HG03159 (cell line): ENCODE results near the gene AGXT.

Source experiments
- ATAC-seq: cut with Tn5 transposase; IDR thresholded peaks from one replicate; pipeline ENCODE4 v1.9.1; 2021; ENCODE audit warnings: mild to moderate bottlenecking, moderate library complexity; ENCODE audit not compliant: unreplicated experiment

Gene AGXT

DNA sequence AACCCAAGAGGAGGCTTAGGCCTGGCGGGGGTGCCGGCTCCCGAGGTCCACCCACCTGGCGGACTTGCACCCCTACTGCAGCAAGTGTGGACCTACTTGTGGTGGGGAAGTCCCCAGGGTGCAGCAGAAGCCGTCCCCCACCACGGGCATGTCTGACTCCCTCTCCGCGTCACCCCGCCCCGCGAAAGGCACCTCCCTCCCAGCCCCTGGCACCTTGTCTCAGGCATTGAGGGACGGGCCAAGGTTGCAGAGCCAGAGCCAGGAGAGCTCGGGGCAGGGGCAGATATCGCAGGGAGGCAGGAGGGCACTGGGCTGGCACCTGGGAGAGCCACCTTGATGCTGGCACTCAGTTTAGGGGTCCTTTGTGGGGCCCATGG is 56.6 kb downstream of the AGXT start:
- no peak for ATAC-seq

DNA sequence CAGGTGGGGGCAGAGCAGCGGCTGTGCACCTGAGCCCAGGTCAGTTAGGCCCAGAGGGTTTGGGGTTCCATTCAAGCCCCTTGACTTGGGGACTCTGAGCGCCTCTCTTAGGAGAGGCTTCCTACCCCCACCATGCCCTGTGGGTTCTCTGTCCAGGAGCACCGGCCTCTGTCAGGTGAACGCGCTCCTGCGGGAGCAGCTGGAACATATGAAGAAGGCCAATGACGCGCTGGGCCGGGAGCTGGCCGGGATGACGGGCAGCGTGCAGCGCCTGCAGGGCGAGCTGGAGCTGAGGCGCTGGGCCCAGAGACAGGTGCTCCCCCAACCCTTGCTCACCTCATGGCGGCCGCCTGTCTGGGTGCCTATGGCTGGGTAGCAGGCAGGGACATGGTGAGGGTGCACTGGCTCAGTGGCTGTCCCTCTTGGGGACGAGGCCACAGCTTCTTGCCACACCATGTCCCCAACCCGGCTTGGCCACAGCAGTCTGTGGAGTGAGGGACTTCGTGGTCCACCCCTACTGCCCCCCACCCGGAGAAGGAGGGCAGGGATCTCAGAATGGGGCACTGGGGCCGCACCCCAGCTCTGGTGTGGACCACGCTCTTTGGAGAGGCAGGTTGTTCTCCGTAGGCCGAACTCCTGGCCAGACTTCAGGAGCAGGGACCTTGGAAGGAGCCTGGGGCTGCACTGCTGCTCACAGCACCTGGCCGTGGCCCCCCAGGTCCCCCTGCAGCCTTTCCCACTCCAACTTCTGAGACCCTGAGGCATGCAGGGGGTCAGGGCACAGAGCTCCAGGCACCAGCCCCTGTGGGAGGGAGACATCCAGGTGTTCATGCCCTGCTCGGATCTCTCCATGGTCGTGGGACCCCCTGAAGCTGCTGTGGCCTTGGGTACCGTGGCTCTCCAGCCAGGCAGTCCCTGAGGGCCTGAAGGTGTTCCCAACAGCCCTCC is 57.2 kb downstream of the AGXT start:
- no peak for ATAC-seq

DNA sequence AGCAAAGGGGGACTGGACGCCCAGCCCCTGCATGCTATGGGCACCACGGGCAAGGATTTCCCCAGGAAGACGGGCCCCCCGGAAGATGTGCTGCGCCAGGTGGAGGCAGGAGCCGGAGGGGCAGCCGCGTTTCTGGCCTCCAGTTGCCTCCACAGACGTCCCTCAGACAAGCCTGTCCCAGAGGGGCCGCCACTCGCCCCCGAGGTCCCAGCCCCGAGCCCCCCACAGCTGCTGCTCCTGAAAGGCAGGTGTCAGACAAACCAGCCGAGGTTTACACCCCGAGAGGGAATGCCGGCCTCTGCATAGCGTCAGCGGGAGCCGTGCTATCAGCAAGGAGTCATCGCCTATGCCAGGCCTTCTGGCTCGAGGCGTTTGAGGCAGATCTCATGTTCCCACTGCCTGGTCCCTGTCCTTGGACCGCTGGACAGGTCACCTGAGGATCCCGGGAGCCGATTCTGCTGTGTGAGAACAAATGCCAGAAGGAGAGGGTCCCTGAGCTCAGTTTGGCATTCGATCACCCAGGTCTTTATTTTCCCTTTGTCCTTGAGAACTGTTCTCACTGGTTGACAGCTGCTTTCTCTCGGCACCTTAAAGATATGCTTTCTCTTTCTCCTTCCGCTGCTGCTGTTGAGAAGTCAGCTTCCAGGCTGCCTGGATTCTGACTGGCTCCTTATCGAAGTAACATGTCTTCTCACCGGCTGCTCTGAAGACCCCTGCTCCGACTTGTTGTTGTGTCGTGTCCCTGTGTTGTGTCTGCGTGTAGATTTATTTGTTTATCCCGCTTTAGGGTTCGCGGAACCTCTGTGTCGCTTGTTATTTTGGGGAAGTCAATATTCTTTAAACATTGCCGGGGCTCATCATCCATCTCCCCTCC is 58.1 kb downstream of the AGXT start:
- ATAC-seq = no peak

DNA sequence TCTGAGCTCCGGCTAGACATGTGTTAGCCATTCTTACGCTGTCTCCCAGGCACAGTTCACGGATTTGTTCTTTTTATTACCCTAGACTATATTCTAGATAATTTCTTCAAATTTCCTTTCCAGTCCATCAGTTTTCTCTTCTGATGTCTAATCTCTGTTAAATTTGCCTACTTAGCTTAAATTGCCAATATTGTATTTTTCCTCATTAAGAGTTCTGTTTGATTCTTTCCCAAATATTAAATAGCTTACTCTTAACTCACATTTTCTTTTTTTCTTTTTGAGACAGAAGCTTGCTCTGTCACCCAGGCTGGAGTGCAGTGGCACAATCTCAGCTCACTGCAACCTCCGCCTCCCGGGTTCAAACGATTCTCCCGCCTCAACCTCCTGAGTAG is 58.8 kb downstream of the AGXT start:
- no peak for ATAC-seq

DNA sequence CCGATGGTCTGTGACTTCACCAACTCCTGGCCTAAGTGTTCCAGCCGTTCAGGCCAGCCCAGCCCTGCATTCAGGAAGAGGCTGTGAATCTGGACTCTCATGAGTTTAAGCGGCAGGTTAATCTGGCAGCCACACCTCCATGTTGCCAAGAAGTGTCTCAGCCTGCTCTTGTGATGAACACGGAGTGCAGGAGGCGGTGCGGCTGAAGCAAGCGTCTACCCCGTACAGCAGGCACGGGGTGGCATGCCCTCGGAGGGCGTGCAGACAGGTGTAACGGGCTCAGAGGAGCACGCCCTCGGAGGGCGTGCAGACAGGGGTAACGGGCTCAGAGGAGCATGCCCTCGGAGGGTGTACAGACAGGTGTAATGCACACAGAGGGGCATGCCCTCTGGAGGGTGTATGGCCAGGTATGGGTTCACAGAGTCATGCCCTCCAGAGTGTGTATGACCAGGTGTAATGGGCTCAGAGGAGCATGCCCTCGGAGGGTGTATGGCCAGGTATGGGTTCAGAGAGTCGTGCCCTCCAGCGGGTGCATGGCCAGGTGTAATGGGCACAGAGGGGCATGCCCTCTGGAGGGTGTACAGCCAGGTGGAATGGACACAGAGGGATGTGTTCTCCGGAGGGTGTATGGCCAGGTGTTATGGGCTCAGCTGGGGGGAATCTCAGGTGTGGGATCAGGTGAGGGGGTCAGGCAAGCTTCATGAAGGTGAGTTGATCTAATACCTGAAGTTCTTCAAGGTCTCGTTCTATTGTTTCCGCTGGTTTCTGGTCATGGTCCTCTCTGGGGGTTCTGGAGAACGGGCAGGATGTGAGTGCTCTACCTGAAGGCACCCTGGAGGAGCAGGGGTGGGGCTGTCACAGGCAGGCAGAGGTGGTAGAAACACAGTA is 60.1 kb downstream of the AGXT start:
- ATAC-seq = no peak

DNA sequence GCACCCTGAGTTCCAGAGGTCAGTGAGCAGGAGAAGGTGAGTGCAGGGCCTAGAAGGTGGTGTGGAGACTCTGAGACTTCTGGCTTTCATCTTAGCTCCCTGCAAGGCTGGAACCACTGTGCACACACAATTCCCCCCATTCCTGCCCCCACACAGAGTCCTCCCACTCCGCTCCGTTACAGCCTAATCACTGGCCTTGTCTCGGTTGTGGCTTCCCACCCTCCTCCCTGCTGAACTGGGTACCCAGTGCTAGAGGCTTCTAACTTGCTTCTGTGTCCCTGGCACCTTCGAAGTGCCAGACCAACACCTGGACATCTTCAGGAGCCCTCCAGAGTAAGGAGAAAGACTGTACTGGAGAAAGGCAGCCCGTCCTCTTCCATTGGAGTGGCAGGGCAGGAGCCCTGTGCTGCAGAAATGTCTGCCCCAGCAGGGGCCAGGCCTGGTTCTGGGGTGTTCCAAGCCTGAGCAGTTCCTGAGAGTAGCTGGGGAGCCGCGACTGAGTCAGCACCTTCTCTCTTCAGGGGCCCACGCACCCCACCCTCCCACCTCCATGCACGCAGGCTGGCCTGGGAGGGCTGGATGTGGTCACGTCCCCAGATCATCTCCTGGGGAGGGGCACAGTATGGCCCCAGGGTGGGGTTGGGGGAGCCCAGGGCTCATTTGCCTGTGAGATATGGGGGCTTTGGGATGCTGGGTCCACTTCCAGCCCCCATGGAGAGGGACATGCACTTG is 60.9 kb downstream of the AGXT start:
- no peak for ATAC-seq
